ENCODE data around the gene G6PC3. TPM values are rescaled to one million over a fixed set of nuclear protein-coding genes. Genes with fewer than 3 reads are reported as not detected.

The G6PC3 gene
- total and polyA plus RNA-seq, 10 of the 15 experiments (the other 5 are each of a cell fraction or from before 2014, with no cell fraction given), result 13.0 to 93.7 (median 43.0) TPM

- TF ChIP-seq SIN3A (IDR thresholded peaks at IDR 0.05; ENCODE audit: low read depth, low read length) (no peak), NFXL1 (IDR thresholded peaks at IDR 0.05; ENCODE audit: borderline replicate concordance) (no peak), NBN (IDR thresholded peaks at IDR 0.05) (peak; percentile 95), FOXK2 (IDR thresholded peaks at IDR 0.05) (no peak), CBFB (IDR thresholded peaks at IDR 0.05; ENCODE audit: low read depth) (peak; percentile 46; the same call in 1 of the 2 replicates), PAX5 (IDR thresholded peaks at IDR 0.05; ENCODE audit: borderline replicate concordance, low read depth, low read length) (no peak), RAD21 (IDR thresholded peaks at IDR 0.05; ENCODE audit: insufficient read depth, low read depth, low read length) (peak; percentile 38; the same call in 1 of the 2 replicates), FOS (IDR thresholded peaks at IDR 0.05; ENCODE audit: borderline replicate concordance, extremely low read depth, insufficient read length) (no peak), WRNIP1 (IDR thresholded peaks at IDR 0.05; ENCODE audit: borderline replicate concordance, low read depth, low read length) (no peak), IRF4 (IDR thresholded peaks at IDR 0.05; ENCODE audit: low read depth, low read length) (0 out of 2 replicates have a peak, but pooled peaks have one; percentile 36), USF2 (IDR thresholded peaks at IDR 0.05; ENCODE audit: borderline replicate concordance, low read depth, low read length) (peak; percentile 61), MTA3 (IDR thresholded peaks at IDR 0.05; ENCODE audit: borderline replicate concordance, low read length) (no peak), BACH1 (IDR thresholded peaks at IDR 0.05; ENCODE audit: borderline replicate concordance) (peak; percentile 85), JUND (IDR thresholded peaks at IDR 0.05; ENCODE audit: low read depth, low read length) (no peak)
- TF ChIP-seq, protein P1, sequence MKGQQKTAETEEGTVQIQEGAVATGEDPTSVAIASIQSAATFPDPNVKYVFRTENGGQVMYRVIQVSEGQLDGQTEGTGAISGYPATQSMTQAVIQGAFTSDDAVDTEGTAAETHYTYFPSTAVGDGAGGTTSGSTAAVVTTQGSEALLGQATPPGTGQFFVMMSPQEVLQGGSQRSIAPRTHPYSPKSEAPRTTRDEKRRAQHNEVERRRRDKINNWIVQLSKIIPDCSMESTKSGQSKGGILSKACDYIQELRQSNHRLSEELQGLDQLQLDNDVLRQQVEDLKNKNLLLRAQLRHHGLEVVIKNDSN (IDR thresholded peaks at IDR 0.05; ENCODE audit: borderline replicate concordance, extremely low read length, insufficient read depth, low read depth, low read length), result peak; percentile 72
- TF ChIP-seq, protein P2, sequence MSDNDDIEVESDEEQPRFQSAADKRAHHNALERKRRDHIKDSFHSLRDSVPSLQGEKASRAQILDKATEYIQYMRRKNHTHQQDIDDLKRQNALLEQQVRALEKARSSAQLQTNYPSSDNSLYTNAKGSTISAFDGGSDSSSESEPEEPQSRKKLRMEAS (IDR thresholded peaks at IDR 0.05; ENCODE audit: low read depth, low read length), result peak; percentile 63
- TF ChIP-seq, protein P3, sequence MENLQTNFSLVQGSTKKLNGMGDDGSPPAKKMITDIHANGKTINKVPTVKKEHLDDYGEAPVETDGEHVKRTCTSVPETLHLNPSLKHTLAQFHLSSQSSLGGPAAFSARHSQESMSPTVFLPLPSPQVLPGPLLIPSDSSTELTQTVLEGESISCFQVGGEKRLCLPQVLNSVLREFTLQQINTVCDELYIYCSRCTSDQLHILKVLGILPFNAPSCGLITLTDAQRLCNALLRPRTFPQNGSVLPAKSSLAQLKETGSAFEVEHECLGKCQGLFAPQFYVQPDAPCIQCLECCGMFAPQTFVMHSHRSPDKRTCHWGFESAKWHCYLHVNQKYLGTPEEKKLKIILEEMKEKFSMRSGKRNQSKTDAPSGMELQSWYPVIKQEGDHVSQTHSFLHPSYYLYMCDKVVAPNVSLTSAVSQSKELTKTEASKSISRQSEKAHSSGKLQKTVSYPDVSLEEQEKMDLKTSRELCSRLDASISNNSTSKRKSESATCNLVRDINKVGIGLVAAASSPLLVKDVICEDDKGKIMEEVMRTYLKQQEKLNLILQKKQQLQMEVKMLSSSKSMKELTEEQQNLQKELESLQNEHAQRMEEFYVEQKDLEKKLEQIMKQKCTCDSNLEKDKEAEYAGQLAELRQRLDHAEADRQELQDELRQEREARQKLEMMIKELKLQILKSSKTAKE (IDR thresholded peaks at IDR 0.05; ENCODE audit: low read depth, poor library complexity, severe bottlenecking), result peak; percentile 31
- TF ChIP-seq, protein P4, sequence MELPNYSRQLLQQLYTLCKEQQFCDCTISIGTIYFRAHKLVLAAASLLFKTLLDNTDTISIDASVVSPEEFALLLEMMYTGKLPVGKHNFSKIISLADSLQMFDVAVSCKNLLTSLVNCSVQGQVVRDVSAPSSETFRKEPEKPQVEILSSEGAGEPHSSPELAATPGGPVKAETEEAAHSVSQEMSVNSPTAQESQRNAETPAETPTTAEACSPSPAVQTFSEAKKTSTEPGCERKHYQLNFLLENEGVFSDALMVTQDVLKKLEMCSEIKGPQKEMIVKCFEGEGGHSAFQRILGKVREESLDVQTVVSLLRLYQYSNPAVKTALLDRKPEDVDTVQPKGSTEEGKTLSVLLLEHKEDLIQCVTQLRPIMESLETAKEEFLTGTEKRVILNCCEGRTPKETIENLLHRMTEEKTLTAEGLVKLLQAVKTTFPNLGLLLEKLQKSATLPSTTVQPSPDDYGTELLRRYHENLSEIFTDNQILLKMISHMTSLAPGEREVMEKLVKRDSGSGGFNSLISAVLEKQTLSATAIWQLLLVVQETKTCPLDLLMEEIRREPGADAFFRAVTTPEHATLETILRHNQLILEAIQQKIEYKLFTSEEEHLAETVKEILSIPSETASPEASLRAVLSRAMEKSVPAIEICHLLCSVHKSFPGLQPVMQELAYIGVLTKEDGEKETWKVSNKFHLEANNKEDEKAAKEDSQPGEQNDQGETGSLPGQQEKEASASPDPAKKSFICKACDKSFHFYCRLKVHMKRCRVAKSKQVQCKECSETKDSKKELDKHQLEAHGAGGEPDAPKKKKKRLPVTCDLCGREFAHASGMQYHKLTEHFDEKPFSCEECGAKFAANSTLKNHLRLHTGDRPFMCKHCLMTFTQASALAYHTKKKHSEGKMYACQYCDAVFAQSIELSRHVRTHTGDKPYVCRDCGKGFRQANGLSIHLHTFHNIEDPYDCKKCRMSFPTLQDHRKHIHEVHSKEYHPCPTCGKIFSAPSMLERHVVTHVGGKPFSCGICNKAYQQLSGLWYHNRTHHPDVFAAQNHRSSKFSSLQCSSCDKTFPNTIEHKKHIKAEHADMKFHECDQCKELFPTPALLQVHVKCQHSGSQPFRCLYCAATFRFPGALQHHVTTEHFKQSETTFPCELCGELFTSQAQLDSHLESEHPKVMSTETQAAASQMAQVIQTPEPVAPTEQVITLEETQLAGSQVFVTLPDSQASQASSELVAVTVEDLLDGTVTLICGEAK (IDR thresholded peaks at IDR 0.05; ENCODE audit: borderline replicate concordance), result no peak; the same call in 1 of the 2 replicates
- TF ChIP-seq, protein P5, sequence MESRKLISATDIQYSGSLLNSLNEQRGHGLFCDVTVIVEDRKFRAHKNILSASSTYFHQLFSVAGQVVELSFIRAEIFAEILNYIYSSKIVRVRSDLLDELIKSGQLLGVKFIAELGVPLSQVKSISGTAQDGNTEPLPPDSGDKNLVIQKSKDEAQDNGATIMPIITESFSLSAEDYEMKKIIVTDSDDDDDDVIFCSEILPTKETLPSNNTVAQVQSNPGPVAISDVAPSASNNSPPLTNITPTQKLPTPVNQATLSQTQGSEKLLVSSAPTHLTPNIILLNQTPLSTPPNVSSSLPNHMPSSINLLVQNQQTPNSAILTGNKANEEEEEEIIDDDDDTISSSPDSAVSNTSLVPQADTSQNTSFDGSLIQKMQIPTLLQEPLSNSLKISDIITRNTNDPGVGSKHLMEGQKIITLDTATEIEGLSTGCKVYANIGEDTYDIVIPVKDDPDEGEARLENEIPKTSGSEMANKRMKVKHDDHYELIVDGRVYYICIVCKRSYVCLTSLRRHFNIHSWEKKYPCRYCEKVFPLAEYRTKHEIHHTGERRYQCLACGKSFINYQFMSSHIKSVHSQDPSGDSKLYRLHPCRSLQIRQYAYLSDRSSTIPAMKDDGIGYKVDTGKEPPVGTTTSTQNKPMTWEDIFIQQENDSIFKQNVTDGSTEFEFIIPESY (IDR thresholded peaks at IDR 0.05), result peak; percentile 67; the same call in 1 of the 2 replicates
Observed at GRCh38 chr17:44123356-44124117, 53.0 kb downstream of the G6PC3 start, which contains the start of gene HDAC5 (continued).
